Progenitor cell of endocrine pancreas (in vitro differentiated cells): ENCODE results near the gene UPF1. TPM values are rescaled to one million over a fixed set of nuclear protein-coding genes. Genes with fewer than 3 reads are reported as not detected.
A peak's percentile ranks its signal among the peaks of the same experiment; 100 is the strongest.

ENCODE experiments used
- DNase-seq: peaks from one replicate; pipeline ENCODE4 v3.0.0; 2021; ENCODE audit warnings: low spot score; ENCODE audit not compliant: unreplicated experiment
- H3K27ac Mint-ChIP-seq: 2 replicates; pipeline ENCODE4 v1.8.0; 2021; ENCODE audit warnings: mild to moderate bottlenecking, moderate library complexity, mixed read lengths
- H3K27me3 Mint-ChIP-seq: 2 replicates; pipeline ENCODE4 v1.8.0; 2021; ENCODE audit warnings: mixed read lengths
- H3K36me3 Mint-ChIP-seq: 2 replicates; pipeline ENCODE4 v1.8.0; 2022; ENCODE audit warnings: mixed read lengths; ENCODE audit not compliant: insufficient read depth
- H3K4me1 Mint-ChIP-seq: 2 replicates; pipeline ENCODE4 v1.8.0; 2021; ENCODE audit warnings: low read depth, mixed read lengths
- H3K4me3 Mint-ChIP-seq: 2 replicates; pipeline ENCODE4 v1.8.0; 2021; ENCODE audit warnings: low read depth, mild to moderate bottlenecking, moderate library complexity, mixed read lengths
- H3K9me3 Mint-ChIP-seq: 2 replicates; pipeline ENCODE4 v1.8.0; 2021; ENCODE audit warnings: low read depth, mixed read lengths
- CTCF ChIP-seq: fragments of 200-600 bp; sonication (generic); IDR thresholded peaks from one replicate; pipeline ENCODE4 v1.5.0; 2021; ENCODE audit warnings: antibody characterized with exemption, mild to moderate bottlenecking; ENCODE audit not compliant: unreplicated experiment
- long read RNA-seq: library from polyadenylated mRNA; unstranded; transcript quantifications from one replicate; pipeline ENCODE4 v2.0.0, GENCODE V29; 2020
- total RNA-seq: library from RNA; stranded (reverse); gene quantifications from 2 replicates; pipeline ENCODE4 v1.2.1, GENCODE V29; 2021

The UPF1 gene
- total RNA-seq = 87.1 and 90.9 TPM in 2 replicates
- long read RNA-seq, partial matches to known transcripts = 3 of 6 reads
- long read RNA-seq, other reads (novel, unspliced or antisense) = 3 of 6 reads

GRCh38 chr19:18831524-18832305 lies at the start of gene UPF1:
Gene UPF1, plus strand, starts transcription at chr19:18831959. Its CDS starts 251 bp downstream, at chr19:18832210.
- no peak for TF ChIP-seq CTCF
- peak within 1 kb of the TSS; percentile 92 for H3K4me3 Mint-ChIP-seq
- H3K4me1 Mint-ChIP-seq = peaks cover 32% of the 10 kb centered on the region
- H3K27ac Mint-ChIP-seq = peak within 1 kb of the TSS; percentile 100
- H3K27me3 Mint-ChIP-seq = peaks cover 4% of the 10 kb centered on the region
- peak; percentile 92 for DNase-seq
- H3K36me3 Mint-ChIP-seq = peaks cover 7% of the 10 kb centered on the region
- H3K9me3 Mint-ChIP-seq = peaks cover 3% of the 10 kb centered on the region

- Mint-ChIP-seq H3K4me3 (no peak overlapping the region), H3K27ac (no peak overlapping the region), H3K9me3 (no peaks in the 10 kb centered on the region), H3K36me3 (no peaks in the 10 kb centered on the region), H3K27me3 (peaks cover 43% of the 10 kb centered on the region), H3K4me1 (peaks cover 2% of the 10 kb centered on the region)
- no peak for TF ChIP-seq CTCF
- DNase-seq = no peak
Measured at GRCh38 chr19:18782559-18783225, 49.1 kb upstream of the UPF1 start.

GRCh38 chr19:18783958-18784785 lies 47.6 kb upstream of the UPF1 start:
- Mint-ChIP-seq H3K27ac (no peak overlapping the region), H3K36me3 (no peaks in the 10 kb centered on the region), H3K4me1 (peaks cover 2% of the 10 kb centered on the region), H3K9me3 (no peaks in the 10 kb centered on the region), H3K4me3 (no peak overlapping the region), H3K27me3 (peaks cover 47% of the 10 kb centered on the region)
- no peak for DNase-seq
- TF ChIP-seq CTCF = no peak

GRCh38 chr19:18784786-18785120 lies 47.0 kb upstream of the UPF1 start:
- Mint-ChIP-seq H3K36me3 (no peaks in the 10 kb centered on the region), H3K9me3 (no peaks in the 10 kb centered on the region), H3K27ac (no peak overlapping the region), H3K4me3 (no peak overlapping the region), H3K4me1 (peaks cover 4% of the 10 kb centered on the region), H3K27me3 (peaks cover 51% of the 10 kb centered on the region)
- no peak for DNase-seq
- no peak for TF ChIP-seq CTCF
